HG02885 (cell line): ENCODE data around the gene IL4R.
"Not testable (repeated sequence)": the region's sequence is repeated elsewhere in the genome, so short reads cannot be mapped to it uniquely, and the experiment has no call there.

Source experiments
- ATAC-seq: cut with Tn5 transposase; IDR thresholded peaks from one replicate; pipeline ENCODE4 v1.9.1; 2021; ENCODE audit warnings: mild to moderate bottlenecking; ENCODE audit not compliant: unreplicated experiment, poor library complexity

Gene IL4R

DNA sequence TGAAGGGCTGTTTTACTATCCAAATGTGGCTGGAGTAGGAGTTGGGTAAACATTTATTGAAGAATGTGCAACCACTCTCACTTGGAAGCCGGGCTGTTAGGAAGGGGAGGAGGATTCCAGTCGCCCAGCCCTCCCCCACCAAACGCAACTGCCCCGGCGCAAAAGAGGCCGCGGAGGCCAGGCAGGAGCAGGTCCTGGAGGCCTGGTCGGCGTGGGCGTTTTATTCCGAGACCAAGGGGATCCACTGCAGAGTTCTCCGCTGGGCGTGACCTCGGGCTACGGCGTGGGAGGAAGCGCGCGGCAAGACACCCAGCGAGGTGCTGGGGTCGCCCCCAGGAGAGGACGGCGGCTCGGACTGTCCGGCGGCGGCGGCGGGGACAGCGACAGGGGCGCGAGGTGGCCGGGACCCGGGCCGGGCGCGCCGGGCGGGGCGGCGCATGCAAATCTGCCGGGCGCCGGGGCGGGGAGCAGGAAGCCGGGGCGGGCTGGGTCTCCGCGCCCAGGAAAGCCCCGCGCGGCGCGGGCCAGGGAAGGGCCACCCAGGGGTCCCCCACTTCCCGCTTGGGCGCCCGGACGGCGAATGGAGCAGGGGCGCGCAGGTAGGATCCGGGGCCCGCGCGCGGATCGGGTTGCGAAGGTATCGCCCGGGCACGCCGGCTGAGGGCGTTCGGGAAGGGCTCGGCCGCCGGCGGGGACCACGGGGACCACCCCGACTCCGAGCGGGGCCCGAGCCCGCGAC is at the start of gene IL4R:
Gene IL4R, plus strand, starts transcription at position 553 of the 739 bp plus-strand sequence. CDS start 26,230 bp downstream, outside the sequence.
- peak; percentile 63 for ATAC-seq

- ATAC-seq: no peak
These were observed 49.6 kb upstream of the IL4R start for GRCh38 chr16:27264151-27264550.

- no peak for ATAC-seq
These were observed 47.8 kb upstream of the IL4R start for GRCh38 chr16:27265982-27266381.

- ATAC-seq: no peak
These were observed 46.6 kb upstream of the IL4R start for GRCh38 chr16:27267037-27267677.

DNA sequence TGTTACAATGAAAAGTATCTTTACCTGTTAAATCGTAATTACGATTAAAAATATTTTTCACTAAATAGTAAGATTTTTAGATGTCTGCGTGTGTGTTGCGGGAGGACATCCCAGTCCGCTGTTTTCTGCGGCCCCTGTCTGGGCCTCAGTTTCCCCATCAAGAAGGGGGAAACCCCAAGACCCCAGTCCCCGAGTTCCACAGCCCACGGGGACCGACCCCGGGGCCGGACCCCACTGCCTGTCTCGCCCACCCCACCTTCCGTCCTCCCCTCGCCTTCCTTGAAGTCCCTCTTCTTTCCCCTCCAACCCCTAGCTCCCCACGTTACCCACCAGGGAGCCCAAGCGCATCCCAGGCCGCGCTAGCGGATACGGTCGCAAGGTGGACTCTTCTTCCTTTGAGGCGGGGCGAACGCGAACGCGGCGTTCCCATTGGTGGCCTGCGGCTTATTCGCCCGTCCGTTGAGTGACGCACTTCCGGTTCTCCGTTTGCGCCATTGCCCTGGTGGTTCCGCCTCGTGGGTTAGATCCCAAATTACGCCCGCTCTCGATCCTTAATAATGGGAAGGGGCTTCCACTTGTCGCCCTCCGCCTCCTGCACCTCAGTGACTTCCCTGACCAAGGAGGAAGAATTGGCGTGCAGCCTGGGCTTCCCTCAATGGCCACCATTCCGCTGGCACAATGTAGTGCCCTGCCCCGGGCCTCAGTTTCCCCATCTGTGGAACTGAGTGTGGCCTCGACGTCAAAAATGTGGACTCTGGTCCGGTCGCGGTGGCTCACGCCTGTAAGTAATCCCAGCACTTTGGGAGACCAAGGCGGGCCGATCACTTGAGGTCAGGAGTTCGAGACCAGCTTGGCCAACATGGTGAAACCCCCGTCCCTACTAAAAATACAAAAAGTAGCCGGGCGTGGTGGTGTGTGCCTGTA is 45.1 kb upstream of the IL4R start, which contains the start of gene NSMCE1:
Gene NSMCE1, minus strand, starts transcription at position 397 of the 924 bp plus-strand sequence. CDS start 11,202 bp downstream, outside the sequence.
- peak; percentile 97 for ATAC-seq

GRCh38 chr16:27269300-27270150 is 44.2 kb upstream of the IL4R start:
- ATAC-seq: no peak

- ATAC-seq: no peak
These were observed 43.4 kb upstream of the IL4R start for GRCh38 chr16:27270349-27270748.

GRCh38 chr16:27272076-27272475 is 41.7 kb upstream of the IL4R start:
- no peak for ATAC-seq

GRCh38 chr16:27272697-27273096 is 41.1 kb upstream of the IL4R start:
- not testable (repeated sequence) for ATAC-seq

GRCh38 chr16:27273330-27273669 is 40.5 kb upstream of the IL4R start:
- ATAC-seq: no peak

GRCh38 chr16:27273670-27274423 is 39.9 kb upstream of the IL4R start:
- ATAC-seq: no peak

- not testable (repeated sequence) for ATAC-seq
These were observed 39.3 kb upstream of the IL4R start for GRCh38 chr16:27274424-27274874.

GRCh38 chr16:27275394-27275793 is 38.4 kb upstream of the IL4R start:
- no peak for ATAC-seq

DNA sequence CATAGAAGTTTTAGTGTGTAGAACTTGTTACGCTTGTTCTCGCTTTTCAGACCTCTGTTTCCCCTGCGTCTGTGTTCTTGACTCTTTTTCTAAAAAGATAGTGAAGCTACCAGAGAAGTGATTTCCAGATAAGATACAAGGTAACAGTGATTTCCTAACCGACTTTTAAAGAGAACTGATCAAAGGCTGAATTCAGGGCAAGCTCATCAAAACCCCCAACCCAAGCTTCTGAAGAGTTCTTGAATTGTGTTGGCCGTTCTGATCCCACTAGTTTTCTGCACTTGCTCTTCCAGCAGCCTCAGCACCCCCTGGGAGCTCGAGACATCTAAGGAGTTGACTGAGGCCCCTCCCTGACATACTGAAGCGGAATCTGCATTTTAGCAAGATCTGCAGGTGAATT is 32.5 kb upstream of the IL4R start:
- no peak for ATAC-seq

- no peak for ATAC-seq
These were observed 28.7 kb upstream of the IL4R start for GRCh38 chr16:27284865-27285675.

- no peak for ATAC-seq
These were observed 28.0 kb upstream of the IL4R start for GRCh38 chr16:27285676-27286196.

- ATAC-seq: no peak
These were observed 27.3 kb upstream of the IL4R start for GRCh38 chr16:27286451-27286850.
